Coronary artery (tissue), 2 donors: ENCODE results near the gene WDFY2.

ENCODE experiments used
- DNase-seq: peaks from one replicate; pipeline ENCODE4 v3.0.0-alpha.2; 2017; ENCODE audit warnings: low spot score
- H3K27ac ChIP-seq, 2 donors: fragments of 200-600 bp; sonication (generic); one replicate each; pipeline ENCODE4 v1.5.1; 2016 to 2019
- H3K4me3 ChIP-seq: fragments of 200-600 bp; sonication (generic); 2 replicates; pipeline ENCODE4 v1.5.1; 2016; ENCODE audit warnings: mild to moderate bottlenecking, moderate library complexity
- TF ChIP-seq, protein P1 (sequence below): fragments of 200-600 bp; sonication (generic); IDR thresholded peaks from one replicate; pipeline ENCODE4 v1.5.1; 2019; ENCODE audit warnings: antibody characterized with exemption

Gene WDFY2

DNA sequence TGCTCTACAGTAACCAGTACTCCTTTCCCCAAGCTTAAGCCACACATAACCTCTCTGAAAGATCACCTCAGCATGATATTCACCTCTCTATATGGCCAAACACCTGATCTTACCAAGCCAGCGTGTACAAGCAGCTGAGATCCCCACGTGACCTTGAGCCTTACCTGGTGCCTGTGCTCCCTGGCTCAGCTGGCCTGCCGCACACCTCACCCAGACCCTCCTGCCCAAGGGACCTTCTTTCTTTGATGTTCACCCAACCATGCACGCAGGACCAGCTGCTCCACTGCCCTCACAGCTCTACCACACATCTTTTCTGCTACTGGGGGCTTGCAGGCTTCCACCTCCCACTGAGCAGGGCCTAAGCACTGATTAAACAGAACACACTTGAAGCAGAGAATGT, 210.7 kb downstream of the WDFY2 start:
- Histone ChIP-seq H3K27ac (no peak overlapping the region), H3K4me3 (no peak overlapping the region)
- TF ChIP-seq, protein P1, sequence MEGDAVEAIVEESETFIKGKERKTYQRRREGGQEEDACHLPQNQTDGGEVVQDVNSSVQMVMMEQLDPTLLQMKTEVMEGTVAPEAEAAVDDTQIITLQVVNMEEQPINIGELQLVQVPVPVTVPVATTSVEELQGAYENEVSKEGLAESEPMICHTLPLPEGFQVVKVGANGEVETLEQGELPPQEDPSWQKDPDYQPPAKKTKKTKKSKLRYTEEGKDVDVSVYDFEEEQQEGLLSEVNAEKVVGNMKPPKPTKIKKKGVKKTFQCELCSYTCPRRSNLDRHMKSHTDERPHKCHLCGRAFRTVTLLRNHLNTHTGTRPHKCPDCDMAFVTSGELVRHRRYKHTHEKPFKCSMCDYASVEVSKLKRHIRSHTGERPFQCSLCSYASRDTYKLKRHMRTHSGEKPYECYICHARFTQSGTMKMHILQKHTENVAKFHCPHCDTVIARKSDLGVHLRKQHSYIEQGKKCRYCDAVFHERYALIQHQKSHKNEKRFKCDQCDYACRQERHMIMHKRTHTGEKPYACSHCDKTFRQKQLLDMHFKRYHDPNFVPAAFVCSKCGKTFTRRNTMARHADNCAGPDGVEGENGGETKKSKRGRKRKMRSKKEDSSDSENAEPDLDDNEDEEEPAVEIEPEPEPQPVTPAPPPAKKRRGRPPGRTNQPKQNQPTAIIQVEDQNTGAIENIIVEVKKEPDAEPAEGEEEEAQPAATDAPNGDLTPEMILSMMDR = no peak
- DNase-seq = no peak

DNA sequence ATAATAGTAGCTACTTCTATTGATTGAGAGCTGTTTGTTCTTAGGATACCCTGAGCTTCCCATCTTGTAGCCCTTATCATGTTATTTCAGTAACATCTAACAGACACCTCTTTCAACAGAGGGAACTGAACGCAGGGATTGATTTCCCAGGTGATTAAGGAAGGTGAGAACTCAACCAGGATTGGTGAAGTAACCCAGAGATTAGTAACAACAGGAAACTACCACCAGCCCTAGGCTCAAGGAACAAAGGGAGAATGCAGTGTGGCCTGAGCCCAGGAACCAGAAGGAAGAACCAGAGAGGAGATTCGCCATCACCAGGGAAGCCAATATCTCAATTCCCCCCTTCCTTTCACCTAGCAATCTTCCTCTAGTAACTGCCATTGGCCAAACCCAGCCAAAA, 211.2 kb downstream of the WDFY2 start:
- Histone ChIP-seq H3K27ac (no peak overlapping the region), H3K4me3 (no peak overlapping the region)
- no peak for DNase-seq
- TF ChIP-seq, protein P1 = no peak

DNA sequence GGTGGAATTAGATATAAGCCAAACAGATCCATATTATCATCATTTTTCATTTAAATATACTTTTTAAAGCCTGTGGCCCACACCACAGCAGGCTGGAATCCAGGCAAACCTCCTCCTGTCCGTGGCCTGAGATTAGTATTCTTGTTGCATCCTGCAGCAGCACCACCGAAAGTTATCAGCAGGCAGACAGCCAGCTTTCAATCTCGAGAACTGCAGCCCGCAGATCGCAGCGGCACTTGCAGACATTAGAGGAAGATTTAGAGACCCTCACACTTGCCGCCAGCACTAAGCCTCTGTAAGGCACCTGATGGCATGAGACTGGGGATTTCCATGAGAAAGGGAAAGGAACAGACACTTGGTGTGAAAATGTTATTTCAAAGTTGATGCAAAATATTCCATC, 212.3 kb downstream of the WDFY2 start:
- H3K27ac ChIP-seq = no peak overlapping the region
- no peak overlapping the region for H3K4me3 ChIP-seq
- TF ChIP-seq, protein P1 = no peak
- no peak for DNase-seq

GRCh38 chr13:51797664-51798488, 213.6 kb downstream of the WDFY2 start:
- no peak overlapping the region for H3K4me3 ChIP-seq
- TF ChIP-seq, protein P1 = no peak
- H3K27ac ChIP-seq = no peak overlapping the region
- no peak for DNase-seq

GRCh38 chr13:51799261-51799660, 215.0 kb downstream of the WDFY2 start:
- DNase-seq = no peak
- Histone ChIP-seq H3K27ac (no peak overlapping the region), H3K4me3 (no peak overlapping the region)
- TF ChIP-seq, protein P1 = no peak

- no peak overlapping the region for H3K4me3 ChIP-seq
- peak overlapping the region; percentile 94 to 100 for H3K27ac ChIP-seq
- no peak for DNase-seq
- TF ChIP-seq, protein P1 = no peak
Measured at GRCh38 chr13:51800486-51800885, 216.2 kb downstream of the WDFY2 start.

- DNase-seq = peak; percentile 85
- Histone ChIP-seq H3K4me3 (peak overlapping the region; percentile 29), H3K27ac (peak overlapping the region; percentile 94 to 100)
- TF ChIP-seq, protein P1 = no peak
Measured at GRCh38 chr13:51801631-51802099, 217.4 kb downstream of the WDFY2 start.
